Measurements from ENCODE around the gene NDUFB5.

The NDUFB5 gene

GRCh38 chr3:179604321-179605078 lies at the start of gene NDUFB5, which contains the start of gene MRPL47:
TSS of gene NDUFB5 (plus strand) at chr3:179604794. CDS start at chr3:179604816, 22 bp downstream.
TSS of gene MRPL47 (minus strand) at chr3:179604638. CDS start at chr3:179604624, 14 bp downstream.
- peak; percentile 85 for DNase-seq (ENCODE audit: low read depth in 2 of 2)

GRCh38 chr3:179558742-179559364 lies 45.7 kb upstream of the NDUFB5 start:
- DNase-seq (ENCODE audit: low read depth in 2 of 2) = peak in 1 of 2 donors; percentile 12

GRCh38 chr3:179560791-179561190 lies 43.8 kb upstream of the NDUFB5 start:
- DNase-seq (ENCODE audit: low read depth in 2 of 2) = no peak

GRCh38 chr3:179562591-179563270 lies 41.9 kb upstream of the NDUFB5 start, which contains the start of gene ACTL6A:
TSS of gene ACTL6A (plus strand) at chr3:179562926. CDS start at chr3:179563093, 167 bp downstream.
- DNase-seq (ENCODE audit: low read depth in 2 of 2) = peak; percentile 96

- peak; percentile 25 to 37 for DNase-seq (ENCODE audit: low read depth in 2 of 2)
These were observed 41.3 kb upstream of the NDUFB5 start for GRCh38 chr3:179563271-179563783.

- no peak for DNase-seq (ENCODE audit: low read depth in 2 of 2)
These were observed 39.1 kb upstream of the NDUFB5 start for GRCh38 chr3:179565496-179565895.

- DNase-seq (ENCODE audit: low read depth in 2 of 2) = no peak
These were observed 23.6 kb upstream of the NDUFB5 start for GRCh38 chr3:179580992-179581391.

- DNase-seq (ENCODE audit: low read depth in 2 of 2) = no peak
These were observed 15.5 kb upstream of the NDUFB5 start for GRCh38 chr3:179589143-179589542.

- no peak for DNase-seq (ENCODE audit: low read depth in 2 of 2)
These were observed 13.9 kb upstream of the NDUFB5 start for GRCh38 chr3:179590669-179591068.

- no peak for DNase-seq (ENCODE audit: low read depth in 2 of 2)
These were observed 13.3 kb upstream of the NDUFB5 start for GRCh38 chr3:179591313-179591712.

GRCh38 chr3:179599531-179599930 lies 5.1 kb upstream of the NDUFB5 start:
- DNase-seq (ENCODE audit: low read depth in 2 of 2) = no peak

GRCh38 chr3:179603321-179603720 lies 1.3 kb upstream of the NDUFB5 start:
- DNase-seq (ENCODE audit: low read depth in 2 of 2) = no peak

GRCh38 chr3:179603831-179604230 lies 763 bp upstream of the NDUFB5 start:
- DNase-seq (ENCODE audit: low read depth in 2 of 2) = no peak

- no peak for DNase-seq (ENCODE audit: low read depth in 2 of 2)
These were observed 2.0 kb downstream of the NDUFB5 start for GRCh38 chr3:179606534-179607085.

- no peak for DNase-seq (ENCODE audit: low read depth in 2 of 2)
These were observed 4.5 kb downstream of the NDUFB5 start for GRCh38 chr3:179608931-179609720.

- DNase-seq (ENCODE audit: low read depth in 2 of 2) = no peak
These were observed 5.5 kb downstream of the NDUFB5 start for GRCh38 chr3:179610066-179610465.

- DNase-seq (ENCODE audit: low read depth in 2 of 2) = no peak
These were observed 9.2 kb downstream of the NDUFB5 start for GRCh38 chr3:179613807-179614206.

GRCh38 chr3:179615458-179616173 lies 11.0 kb downstream of the NDUFB5 start:
- DNase-seq (ENCODE audit: low read depth in 2 of 2) = no peak

GRCh38 chr3:179622023-179622422 lies 17.4 kb downstream of the NDUFB5 start:
- no peak for DNase-seq (ENCODE audit: low read depth in 2 of 2)

GRCh38 chr3:179624451-179624850 lies 19.9 kb downstream of the NDUFB5 start:
- no peak for DNase-seq (ENCODE audit: low read depth in 2 of 2)

Data from stimulated activated CD8-positive, alpha-beta memory T cell treated with anti-CD3 and anti-CD28 coated beads, Interleukin-7, amount 100 ng/mL, for 1 hour (primary cell).